ENCODE measurements around the gene H2AZ2.
A peak's percentile ranks its signal among the peaks of the same experiment; 100 is the strongest.

Gene H2AZ2

GRCh38 chr7:44799939-44800338 lies 47.9 kb downstream of the H2AZ2 start:
- no peak overlapping the region for H3K4me3 ChIP-seq (ENCODE audit: control insufficient read depth, low read depth, low read length)
- DNase-seq (ENCODE audit: low read depth): no peak
- no peak for TF ChIP-seq CTCF (conservative IDR thresholded peaks at IDR 0.05; ENCODE audit: control insufficient read depth, insufficient read depth, low read depth, low read length)

- H3K4me3 ChIP-seq (ENCODE audit: control insufficient read depth, low read depth, low read length): peak overlapping the region; percentile 98
- TF ChIP-seq CTCF (conservative IDR thresholded peaks at IDR 0.05; ENCODE audit: control insufficient read depth, insufficient read depth, low read depth, low read length): no peak
- DNase-seq (ENCODE audit: low read depth): no peak
These were observed 49.1 kb downstream of the H2AZ2 start for GRCh38 chr7:44798649-44799305.

- DNase-seq (ENCODE audit: low read depth): peak; percentile 83
- H3K4me3 ChIP-seq (ENCODE audit: control insufficient read depth, low read depth, low read length): peak overlapping the region; percentile 98
- TF ChIP-seq CTCF (conservative IDR thresholded peaks at IDR 0.05; ENCODE audit: control insufficient read depth, insufficient read depth, low read depth, low read length): peak; percentile 27
These were observed 50.3 kb downstream of the H2AZ2 start for GRCh38 chr7:44797329-44798258.

GRCh38 chr7:44796504-44797328 lies 51.2 kb downstream of the H2AZ2 start, which contains the start of gene PPIA:
PPIA (plus strand) TSS chr7:44796681; CDS start chr7:44796725, 44 bp downstream.
- DNase-seq (ENCODE audit: low read depth): peak; percentile 98
- H3K4me3 ChIP-seq (ENCODE audit: control insufficient read depth, low read depth, low read length): peak within 1 kb of the TSS; percentile 98
- no peak for TF ChIP-seq CTCF (conservative IDR thresholded peaks at IDR 0.05; ENCODE audit: control insufficient read depth, insufficient read depth, low read depth, low read length)

- H3K4me3 ChIP-seq (ENCODE audit: control insufficient read depth, low read depth, low read length): peak overlapping the region; percentile 98
- DNase-seq (ENCODE audit: low read depth): peak; percentile 40
- no peak for TF ChIP-seq CTCF (conservative IDR thresholded peaks at IDR 0.05; ENCODE audit: control insufficient read depth, insufficient read depth, low read depth, low read length)
These were observed 51.8 kb downstream of the H2AZ2 start for GRCh38 chr7:44796034-44796503.

- no peak for TF ChIP-seq CTCF (conservative IDR thresholded peaks at IDR 0.05; ENCODE audit: control insufficient read depth, insufficient read depth, low read depth, low read length)
- no peak overlapping the region for H3K4me3 ChIP-seq (ENCODE audit: control insufficient read depth, low read depth, low read length)
- DNase-seq (ENCODE audit: low read depth): no peak
These were observed 53.6 kb downstream of the H2AZ2 start for GRCh38 chr7:44794331-44794730.
